Measurements from ENCODE around the gene TNFAIP2.
A peak's percentile ranks its signal among the peaks of the same experiment; 100 is the strongest.

Gene TNFAIP2

GRCh38 chr14:103111232-103111868 lies 11.9 kb upstream of the TNFAIP2 start:
- H4K20me1 ChIP-seq (ENCODE audit: insufficient read depth, low read length): no peaks in the 10 kb centered on the region
- H3K9ac ChIP-seq (ENCODE audit: low read length): peak overlapping the region; percentile 8; the same call in 1 of the 2 replicates

DNA sequence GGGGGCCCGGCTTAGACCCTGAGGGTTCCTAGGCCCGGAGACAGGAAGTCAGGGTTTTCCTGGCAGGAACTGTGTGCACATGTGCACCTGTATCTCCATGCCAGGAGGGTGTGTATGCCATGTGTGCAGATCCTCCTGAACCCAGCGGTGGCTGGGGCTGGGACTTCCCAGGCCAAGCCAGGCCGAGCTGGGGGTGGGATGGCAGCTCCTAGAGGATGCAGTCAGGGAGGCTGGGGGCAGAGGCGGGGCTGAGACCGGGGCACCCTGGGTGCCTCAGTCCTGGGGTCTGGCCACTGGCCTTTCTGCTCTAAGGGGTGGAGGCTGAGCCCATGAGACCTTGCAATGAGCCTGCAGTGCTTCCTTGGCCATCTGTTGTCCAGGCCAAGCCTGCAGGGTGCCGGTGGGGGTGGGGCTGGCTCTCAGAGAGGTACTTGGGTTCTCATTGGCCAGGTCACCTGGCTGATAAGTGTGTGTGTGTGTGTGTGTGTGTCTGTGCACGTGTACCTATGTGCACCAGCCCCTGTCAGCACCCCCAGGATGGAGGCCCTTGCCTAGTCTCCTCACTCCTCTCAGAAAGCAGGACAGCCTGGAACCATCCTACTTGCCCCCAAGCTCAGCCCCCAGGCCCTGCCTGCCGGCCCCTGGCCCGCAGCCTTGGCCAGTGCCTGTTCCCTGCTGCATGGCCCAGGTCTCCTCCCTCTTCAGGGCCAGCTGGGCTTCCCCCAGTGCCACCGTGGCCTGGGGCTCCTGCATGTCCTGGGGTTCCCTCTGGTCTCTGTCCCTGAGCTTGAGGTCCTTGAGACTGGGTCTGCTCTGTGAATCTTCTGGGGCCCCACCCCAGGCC lies 10.6 kb upstream of the TNFAIP2 start:
- Histone ChIP-seq H3K4me3 (ENCODE audit: low read depth, low read length, poor library complexity, severe bottlenecking) (no peak overlapping the region), H3K9me2 (ENCODE audit: low read depth, low read length) (no peaks in the 10 kb centered on the region), H3K27ac (ENCODE audit: low read depth, low read length, poor library complexity, severe bottlenecking) (peak overlapping the region; percentile 64), H3K4me2 (ENCODE audit: low read length) (peak overlapping the region; percentile 23; the same call in 1 of the 2 replicates), H3F3A (ENCODE audit: insufficient read depth, low read length) (no peaks in the 10 kb centered on the region), H3K36me3 (ENCODE audit: insufficient read depth, low read length) (no peaks in the 10 kb centered on the region), H3K79me2 (ENCODE audit: insufficient read depth, low read length) (no peaks in the 10 kb centered on the region), H2AFZ (ENCODE audit: low read length) (no peak overlapping the region), H3K4me1 (ENCODE audit: insufficient read depth, low read length, severe bottlenecking) (peaks cover 43% of the 10 kb centered on the region), H3K9ac (ENCODE audit: low read length) (peak overlapping the region; percentile 32; the same call in 1 of the 2 replicates), H3K9me3 (ENCODE audit: low read length) (no peaks in the 10 kb centered on the region), H3K27me3 (ENCODE audit: insufficient read depth, low read length) (no peaks in the 10 kb centered on the region; the same call in 1 of the 2 replicates), H4K20me1 (ENCODE audit: insufficient read depth, low read length) (no peaks in the 10 kb centered on the region)
- no peak for TF ChIP-seq CTCF (IDR thresholded peaks at IDR 0.05; ENCODE audit: low read length)
- TF ChIP-seq EZH2 (IDR thresholded peaks at IDR 0.05; ENCODE audit: borderline replicate concordance, low read length): no peak

More at GRCh38 chr14:103111232-103111868, 11.9 kb upstream of the TNFAIP2 start:
- Histone ChIP-seq H3K27me3 (ENCODE audit: insufficient read depth, low read length) (no peaks in the 10 kb centered on the region; the same call in 1 of the 2 replicates), H3K9me2 (ENCODE audit: low read depth, low read length) (no peaks in the 10 kb centered on the region), H3K4me2 (ENCODE audit: low read length) (peak overlapping the region; percentile 23; the same call in 1 of the 2 replicates), H3K79me2 (ENCODE audit: insufficient read depth, low read length) (no peaks in the 10 kb centered on the region), H2AFZ (ENCODE audit: low read length) (no peak overlapping the region), H3K27ac (ENCODE audit: low read depth, low read length, poor library complexity, severe bottlenecking) (peak overlapping the region; percentile 64), H3K9me3 (ENCODE audit: low read length) (no peaks in the 10 kb centered on the region), H3K4me3 (ENCODE audit: low read depth, low read length, poor library complexity, severe bottlenecking) (peak overlapping the region; percentile 19), H3F3A (ENCODE audit: insufficient read depth, low read length) (no peaks in the 10 kb centered on the region), H3K4me1 (ENCODE audit: insufficient read depth, low read length, severe bottlenecking) (peaks cover 44% of the 10 kb centered on the region), H3K36me3 (ENCODE audit: insufficient read depth, low read length) (no peaks in the 10 kb centered on the region)
- TF ChIP-seq EZH2 (IDR thresholded peaks at IDR 0.05; ENCODE audit: borderline replicate concordance, low read length): no peak
- no peak for TF ChIP-seq CTCF (IDR thresholded peaks at IDR 0.05; ENCODE audit: low read length)

GRCh38 chr14:103113303-103113702 lies 10.0 kb upstream of the TNFAIP2 start:
- H2AFZ ChIP-seq (ENCODE audit: low read length): no peak overlapping the region
- H3K4me3 ChIP-seq (ENCODE audit: low read depth, low read length, poor library complexity, severe bottlenecking): no peak overlapping the region
- H3K36me3 ChIP-seq (ENCODE audit: insufficient read depth, low read length): no peaks in the 10 kb centered on the region
- no peaks in the 10 kb centered on the region; the same call in 1 of the 2 replicates for H3K27me3 ChIP-seq (ENCODE audit: insufficient read depth, low read length)
- no peaks in the 10 kb centered on the region for H3K79me2 ChIP-seq (ENCODE audit: insufficient read depth, low read length)
- no peak overlapping the region for H3K27ac ChIP-seq (ENCODE audit: low read depth, low read length, poor library complexity, severe bottlenecking)
- no peak overlapping the region; the same call in 1 of the 2 replicates for H3K9ac ChIP-seq (ENCODE audit: low read length)
- H4K20me1 ChIP-seq (ENCODE audit: insufficient read depth, low read length): no peaks in the 10 kb centered on the region
- no peak for TF ChIP-seq CTCF (IDR thresholded peaks at IDR 0.05; ENCODE audit: low read length)
- no peak for TF ChIP-seq EZH2 (IDR thresholded peaks at IDR 0.05; ENCODE audit: borderline replicate concordance, low read length)
- H3K4me1 ChIP-seq (ENCODE audit: insufficient read depth, low read length, severe bottlenecking): peaks cover 43% of the 10 kb centered on the region
- H3K9me2 ChIP-seq (ENCODE audit: low read depth, low read length): no peaks in the 10 kb centered on the region
- no peaks in the 10 kb centered on the region for H3F3A ChIP-seq (ENCODE audit: insufficient read depth, low read length)
- no peak overlapping the region for H3K4me2 ChIP-seq (ENCODE audit: low read length)
- H3K9me3 ChIP-seq (ENCODE audit: low read length): no peaks in the 10 kb centered on the region

Measured in OCI-LY1 (cell line).